Ishikawa (cell line): ENCODE data around the gene SCAF1.

ENCODE experiments used
- CEBPB ChIP-seq: IDR thresholded peaks from 2 replicates; pipeline ENCODE4 v1.6.1; 2012
- CREB1 ChIP-seq: IDR thresholded peaks from 2 replicates; pipeline ENCODE4 v1.6.1; 2012; ENCODE audit warnings: low read depth
- EGR1 ChIP-seq: IDR thresholded peaks from 2 replicates; pipeline ENCODE4 v1.6.1; 2012
- EP300 ChIP-seq: IDR thresholded peaks from 2 replicates; pipeline ENCODE4 v1.6.1; 2012; ENCODE audit warnings: borderline replicate concordance
- FOXM1 ChIP-seq: IDR thresholded peaks from 2 replicates; pipeline ENCODE4 v1.6.1; 2012; ENCODE audit warnings: low read depth, borderline replicate concordance
- MAX ChIP-seq: IDR thresholded peaks from 2 replicates; pipeline ENCODE4 v1.6.1; 2012
- NFIC ChIP-seq: IDR thresholded peaks from 2 replicates; pipeline ENCODE4 v1.6.1; 2012
- RAD21 ChIP-seq: IDR thresholded peaks from 2 replicates; pipeline ENCODE4 v1.6.1; 2012; ENCODE audit warnings: low read depth
- REST ChIP-seq: IDR thresholded peaks from 2 replicates; pipeline ENCODE4 v1.6.1; 2012; ENCODE audit warnings: low read depth, mild to moderate bottlenecking
- TAF1 ChIP-seq: IDR thresholded peaks from 2 replicates; pipeline ENCODE4 v1.6.1; 2012; ENCODE audit warnings: low read depth, mild to moderate bottlenecking
- TCF12 ChIP-seq: IDR thresholded peaks from 2 replicates; pipeline ENCODE4 v1.6.1; 2012; ENCODE audit warnings: low read depth
- TEAD4 ChIP-seq: IDR thresholded peaks from 2 replicates; pipeline ENCODE4 v1.6.1; 2012
- USF1 ChIP-seq: IDR thresholded peaks from 2 replicates; pipeline ENCODE4 v1.6.1; 2012
- YY1 ChIP-seq: IDR thresholded peaks from 2 replicates; pipeline ENCODE4 v1.6.1; 2012; ENCODE audit warnings: low read depth
- ZBTB7A ChIP-seq: IDR thresholded peaks from 2 replicates; pipeline ENCODE4 v1.6.1; 2012; ENCODE audit warnings: low read depth

The SCAF1 gene

DNA sequence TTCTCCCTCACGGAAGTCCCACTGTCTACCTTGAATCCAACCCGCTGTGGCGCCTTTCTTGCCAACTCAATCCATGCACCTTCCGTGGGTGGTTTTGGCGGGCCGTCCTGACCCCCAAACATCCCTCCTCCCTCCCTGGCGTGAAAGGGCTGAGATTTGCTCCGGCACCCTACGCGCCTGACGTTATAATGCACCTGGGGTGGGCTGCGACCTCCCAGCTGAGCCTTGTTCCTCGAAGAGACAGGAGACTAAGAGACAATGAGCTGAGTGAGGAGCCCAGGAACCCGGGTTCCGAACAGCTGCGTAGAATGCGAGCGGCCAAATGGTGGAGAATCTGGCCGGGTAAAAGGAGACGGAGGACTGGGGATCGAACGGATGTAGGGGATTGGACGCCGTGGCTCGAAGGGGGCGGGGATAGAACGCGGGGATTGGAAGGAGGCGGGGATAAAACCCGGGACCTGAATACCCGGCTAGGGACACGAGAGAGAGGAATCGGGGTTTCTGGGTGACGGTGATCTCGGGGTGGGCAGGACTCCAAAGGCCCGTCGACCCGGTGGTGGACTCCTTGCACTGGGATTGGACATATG, 48.7 kb downstream of the SCAF1 start, which contains the start of gene CPT1C:
TSS of gene CPT1C (plus strand) at position 461 of the 587 bp plus-strand sequence. CDS start 1,137 bp downstream, outside the sequence.
- TF ChIP-seq NFIC = no peak
- no peak for TF ChIP-seq TEAD4
- no peak for TF ChIP-seq TCF12
- no peak for TF ChIP-seq EGR1
- no peak for TF ChIP-seq CREB1
- no peak for TF ChIP-seq USF1
- TF ChIP-seq ZBTB7A = no peak
- TF ChIP-seq FOXM1 = no peak
- TF ChIP-seq REST = no peak
- TF ChIP-seq EP300 = no peak
- TF ChIP-seq CEBPB = no peak
- no peak for TF ChIP-seq RAD21
- TF ChIP-seq MAX = no peak

DNA sequence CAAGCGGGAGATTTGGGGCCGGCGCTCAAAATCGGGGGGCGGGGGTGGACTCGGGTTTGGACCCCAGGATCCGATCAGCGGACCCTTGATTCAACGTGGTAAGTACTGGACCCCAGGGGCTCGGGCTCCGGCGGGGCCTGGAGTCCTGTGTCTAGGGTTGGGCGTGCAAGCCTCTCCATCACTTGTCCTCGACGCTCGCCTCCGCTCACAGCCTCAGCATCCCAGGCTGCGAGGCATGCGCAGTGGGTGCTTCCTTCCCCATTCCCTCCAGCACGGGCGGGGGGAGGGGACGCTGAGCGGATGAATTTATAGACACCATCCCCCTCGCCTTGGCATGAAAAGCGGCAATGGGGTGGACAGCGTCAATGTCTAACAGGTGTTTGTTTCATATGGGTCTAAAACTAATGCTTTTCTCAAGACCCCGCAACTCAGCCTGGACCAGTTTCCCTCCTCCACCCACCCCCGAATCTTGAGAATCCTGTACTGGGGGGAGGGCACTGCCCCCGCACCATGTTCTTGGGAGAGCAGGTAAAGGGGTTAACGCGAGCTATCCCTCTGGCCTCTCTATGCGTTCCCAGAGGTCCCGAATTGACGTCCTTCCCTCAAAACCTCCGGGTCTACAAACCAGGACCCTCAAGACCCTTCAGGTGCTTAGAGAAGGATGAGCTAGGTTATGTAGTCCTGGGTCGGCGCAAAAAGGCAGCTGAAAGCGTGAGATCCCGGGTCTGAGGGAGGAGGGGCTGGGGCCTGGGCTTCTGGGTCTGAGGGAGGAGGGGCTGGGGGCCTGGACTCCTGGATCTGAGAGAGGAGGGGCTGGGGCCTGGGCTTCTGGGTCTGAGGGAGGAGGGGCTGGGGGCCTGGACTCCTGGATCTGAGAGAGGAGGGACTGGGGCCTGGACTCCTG, 49.5 kb downstream of the SCAF1 start:
- TF ChIP-seq MAX (no peak), CEBPB (no peak), NFIC (no peak), TEAD4 (no peak), EP300 (no peak), TCF12 (no peak), FOXM1 (no peak), RAD21 (no peak), USF1 (no peak), EGR1 (no peak), TAF1 (no peak)

DNA sequence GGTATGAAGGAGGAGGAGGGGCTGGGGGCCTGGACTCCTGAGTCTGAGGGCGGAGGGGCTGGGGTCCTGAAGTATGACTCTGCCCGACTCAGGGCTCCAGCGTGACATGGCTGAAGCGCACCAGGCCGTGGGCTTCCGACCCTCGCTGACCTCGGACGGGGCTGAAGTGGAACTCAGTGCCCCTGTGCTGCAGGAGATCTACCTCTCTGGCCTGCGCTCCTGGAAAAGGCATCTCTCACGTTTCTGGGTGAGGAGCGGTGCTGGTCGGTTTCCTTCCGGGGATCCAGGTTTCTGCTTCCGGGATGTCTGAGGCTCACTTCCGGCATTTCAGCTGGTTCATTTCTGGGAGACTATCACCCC, 50.1 kb downstream of the SCAF1 start:
- no peak for TF ChIP-seq EGR1
- no peak for TF ChIP-seq CREB1
- no peak for TF ChIP-seq TEAD4
- no peak for TF ChIP-seq CEBPB
- no peak for TF ChIP-seq REST
- TF ChIP-seq USF1 = no peak
- no peak for TF ChIP-seq TCF12
- no peak for TF ChIP-seq MAX
- no peak for TF ChIP-seq NFIC
- no peak for TF ChIP-seq EP300
- TF ChIP-seq YY1 = no peak
- no peak for TF ChIP-seq TAF1
- no peak for TF ChIP-seq RAD21
- TF ChIP-seq ZBTB7A = no peak
- no peak for TF ChIP-seq FOXM1

- no peak for TF ChIP-seq FOXM1
- no peak for TF ChIP-seq TAF1
- TF ChIP-seq TCF12 = no peak
- no peak for TF ChIP-seq CEBPB
- no peak for TF ChIP-seq MAX
- no peak for TF ChIP-seq CREB1
- TF ChIP-seq REST = no peak
- no peak for TF ChIP-seq EP300
- TF ChIP-seq RAD21 = no peak
- no peak for TF ChIP-seq ZBTB7A
- TF ChIP-seq USF1 = no peak
Observed at GRCh38 chr19:49696115-49696514, 54.1 kb downstream of the SCAF1 start.
